Brain microvascular endothelial cell (primary cell): Measurements from ENCODE around the gene SHISAL1.

Experiments
- DNase-seq: peaks from one replicate; pipeline ENCODE4 v3.0.0-alpha.2; 2020
- H3K27ac ChIP-seq: fragments of 250-450 bp; sonication (Bioruptor Pico); 2 replicates; pipeline ENCODE4 v1.5.1; 2020; ENCODE audit warnings: mild to moderate bottlenecking, moderate library complexity
- H3K27me3 ChIP-seq: fragments of 250-450 bp; sonication (Bioruptor Pico); replicated peaks from 2 replicates; pipeline ENCODE4 v1.5.1; 2020; ENCODE audit warnings: mild to moderate bottlenecking
- H3K36me3 ChIP-seq: fragments of 250-450 bp; sonication (Bioruptor Pico); replicated peaks from 2 replicates; pipeline ENCODE4 v1.5.1; 2020; ENCODE audit warnings: mild to moderate bottlenecking
- H3K4me3 ChIP-seq: 2 replicates; pipeline ENCODE4 v1.5.1; 2011; ENCODE audit warnings: low read depth, mild to moderate bottlenecking, control low read depth, low read length, moderate library complexity
- CTCF ChIP-seq: IDR thresholded peaks from 2 replicates; pipeline ENCODE4 v1.5.1; 2011; ENCODE audit warnings: low read depth, mild to moderate bottlenecking, moderate library complexity, low read length, control low read depth, inconsistent platforms; ENCODE audit errors: missing control alignments
- in situ Hi-C: cut with HindIII; loops from 2 replicates; pipeline ENCODE4 v1.10.0; 2017; ENCODE audit warnings: low sequenced_read_pairs, low pct_ligation_motif_present

The SHISAL1 gene

GRCh38 chr22:44287741-44288140, 25.0 kb downstream of the SHISAL1 start:
- Histone ChIP-seq H3K27ac (no peak overlapping the region), H3K36me3 (no peaks in the 10 kb centered on the region), H3K27me3 (no peaks in the 10 kb centered on the region), H3K4me3 (no peak overlapping the region)
- TF ChIP-seq CTCF: no peak
- in situ Hi-C loops: no loop called here
- DNase-seq: no peak

GRCh38 chr22:44287121-44287693, 25.5 kb downstream of the SHISAL1 start:
- no peak overlapping the region for H3K4me3 ChIP-seq
- no peak overlapping the region for H3K27ac ChIP-seq
- H3K36me3 ChIP-seq: no peaks in the 10 kb centered on the region
- no peak for TF ChIP-seq CTCF
- in situ Hi-C loops: no loop called here
- no peak for DNase-seq
- no peaks in the 10 kb centered on the region for H3K27me3 ChIP-seq

GRCh38 chr22:44286646-44287045, 26.1 kb downstream of the SHISAL1 start:
- TF ChIP-seq CTCF: no peak
- no peak for DNase-seq
- no peaks in the 10 kb centered on the region for H3K36me3 ChIP-seq
- in situ Hi-C loops: no loop called here
- no peaks in the 10 kb centered on the region for H3K27me3 ChIP-seq
- H3K27ac ChIP-seq: no peak overlapping the region
- no peak overlapping the region for H3K4me3 ChIP-seq

- H3K4me3 ChIP-seq: no peak overlapping the region
- no peak for TF ChIP-seq CTCF
- H3K36me3 ChIP-seq: no peaks in the 10 kb centered on the region
- no peak overlapping the region for H3K27ac ChIP-seq
- no peaks in the 10 kb centered on the region for H3K27me3 ChIP-seq
- no peak for DNase-seq
- in situ Hi-C loops: no loop called here
These were observed 28.0 kb downstream of the SHISAL1 start for GRCh38 chr22:44284711-44285110.

GRCh38 chr22:44281768-44282637, 30.7 kb downstream of the SHISAL1 start:
- no peak for TF ChIP-seq CTCF
- Histone ChIP-seq H3K4me3 (no peak overlapping the region), H3K27me3 (peaks cover 3% of the 10 kb centered on the region), H3K27ac (no peak overlapping the region), H3K36me3 (no peaks in the 10 kb centered on the region)
- DNase-seq: no peak
- in situ Hi-C loops: no loop called here
